Hepatocyte (in vitro differentiated cells): ENCODE measurements around the gene PHKB.

ENCODE experiments used
- EZH2 ChIP-seq: fragments of 200-600 bp; sonication (generic); IDR thresholded peaks from 2 replicates; pipeline ENCODE4 v1.6.1; 2016; ENCODE audit warnings: antibody characterized with exemption, mild to moderate bottlenecking, borderline replicate concordance
- EZH2phosphoT487 ChIP-seq: fragments of 200-600 bp; sonication (generic); IDR thresholded peaks from one replicate; pipeline ENCODE4 v1.6.1; 2018; ENCODE audit warnings: antibody characterized with exemption, mild to moderate bottlenecking, low read depth, moderate library complexity; ENCODE audit not compliant: unreplicated experiment, severe bottlenecking
- TF ChIP-seq, protein P1 (sequence below): fragments of 200-600 bp; sonication (generic); IDR thresholded peaks from 2 replicates; pipeline ENCODE4 v1.5.1; 2016; ENCODE audit warnings: antibody characterized with exemption, mild to moderate bottlenecking; ENCODE audit not compliant: poor library complexity

DNA sequence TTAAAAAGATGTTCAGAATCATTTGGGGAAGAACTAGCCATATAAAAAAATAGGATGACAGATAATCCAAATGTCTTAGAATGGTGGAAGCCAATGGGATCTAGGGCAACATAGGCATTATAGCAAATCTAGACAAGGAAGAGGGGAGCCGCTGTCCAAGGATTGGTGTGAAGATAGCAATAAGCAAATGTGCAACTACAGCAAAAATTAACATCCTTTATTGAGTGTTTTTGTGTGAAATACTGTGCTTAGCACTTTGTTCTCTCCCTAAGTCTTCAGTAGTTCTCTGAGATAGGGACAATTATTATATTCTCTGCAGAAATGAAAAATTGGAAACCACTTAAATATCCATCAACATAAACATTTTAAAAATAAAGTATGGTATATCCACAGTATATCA, 177.0 kb downstream of the PHKB start:
- TF ChIP-seq, protein P1, sequence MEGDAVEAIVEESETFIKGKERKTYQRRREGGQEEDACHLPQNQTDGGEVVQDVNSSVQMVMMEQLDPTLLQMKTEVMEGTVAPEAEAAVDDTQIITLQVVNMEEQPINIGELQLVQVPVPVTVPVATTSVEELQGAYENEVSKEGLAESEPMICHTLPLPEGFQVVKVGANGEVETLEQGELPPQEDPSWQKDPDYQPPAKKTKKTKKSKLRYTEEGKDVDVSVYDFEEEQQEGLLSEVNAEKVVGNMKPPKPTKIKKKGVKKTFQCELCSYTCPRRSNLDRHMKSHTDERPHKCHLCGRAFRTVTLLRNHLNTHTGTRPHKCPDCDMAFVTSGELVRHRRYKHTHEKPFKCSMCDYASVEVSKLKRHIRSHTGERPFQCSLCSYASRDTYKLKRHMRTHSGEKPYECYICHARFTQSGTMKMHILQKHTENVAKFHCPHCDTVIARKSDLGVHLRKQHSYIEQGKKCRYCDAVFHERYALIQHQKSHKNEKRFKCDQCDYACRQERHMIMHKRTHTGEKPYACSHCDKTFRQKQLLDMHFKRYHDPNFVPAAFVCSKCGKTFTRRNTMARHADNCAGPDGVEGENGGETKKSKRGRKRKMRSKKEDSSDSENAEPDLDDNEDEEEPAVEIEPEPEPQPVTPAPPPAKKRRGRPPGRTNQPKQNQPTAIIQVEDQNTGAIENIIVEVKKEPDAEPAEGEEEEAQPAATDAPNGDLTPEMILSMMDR, result no peak
- no peak for TF ChIP-seq EZH2
- no peak for TF ChIP-seq EZH2phosphoT487
